Endodermal cell (in vitro differentiated cells): Measurements from ENCODE around the gene DSCAML1. TPM values are rescaled to one million over a fixed set of nuclear protein-coding genes. Genes with fewer than 3 reads are reported as not detected.

Experiments used
- DNase-seq: peaks from one replicate; pipeline ENCODE4 v3.0.0-alpha.2; 2017
- H3K27ac ChIP-seq: 2 replicates; pipeline ENCODE4 v1.5.1; 2013; ENCODE audit warnings: mild to moderate bottlenecking, low read depth, low read length, moderate library complexity
- H3K27me3 ChIP-seq: 2 replicates; pipeline ENCODE4 v1.6.1; 2013; ENCODE audit warnings: mild to moderate bottlenecking, low read length, moderate library complexity; ENCODE audit not compliant: insufficient read depth, control insufficient read depth, poor library complexity, severe bottlenecking
- H3K36me3 ChIP-seq: 2 replicates; pipeline ENCODE4 v1.7.0; 2013; ENCODE audit warnings: mild to moderate bottlenecking, low read length, moderate library complexity; ENCODE audit not compliant: control insufficient read depth, insufficient read depth
- H3K4me1 ChIP-seq: one replicate; pipeline ENCODE4 v1.7.0; 2013; ENCODE audit warnings: low read length; ENCODE audit not compliant: control insufficient read depth, insufficient read depth
- H3K4me3 ChIP-seq: 2 replicates; pipeline ENCODE4 v1.5.1; 2013; ENCODE audit warnings: mild to moderate bottlenecking, low read length, moderate library complexity
- H3K9ac ChIP-seq: 2 replicates; pipeline ENCODE4 v1.6.1; 2013; ENCODE audit warnings: mild to moderate bottlenecking, low read length, moderate library complexity; ENCODE audit not compliant: poor library complexity, severe bottlenecking; ENCODE audit errors: extremely low read depth
- H3K9me3 ChIP-seq: 2 replicates; pipeline ENCODE4 v1.6.1; 2013; ENCODE audit warnings: mild to moderate bottlenecking, low read length, moderate library complexity; ENCODE audit not compliant: control insufficient read depth
- H3K27ac Mint-ChIP-seq: 2 replicates; pipeline ENCODE4 v1.8.0; 2020; ENCODE audit warnings: mixed read lengths
- H3K27me3 Mint-ChIP-seq: 2 replicates; pipeline ENCODE4 v1.8.0; 2021; ENCODE audit warnings: mild to moderate bottlenecking, mixed read lengths; ENCODE audit not compliant: insufficient read depth
- H3K36me3 Mint-ChIP-seq: 2 replicates; pipeline ENCODE4 v1.8.0; 2020; ENCODE audit warnings: low read depth, mixed read lengths
- H3K4me1 Mint-ChIP-seq: 2 replicates; pipeline ENCODE4 v1.8.0; 2020; ENCODE audit warnings: mixed read lengths
- H3K4me3 Mint-ChIP-seq: 2 replicates; pipeline ENCODE4 v1.8.0; 2020; ENCODE audit warnings: mild to moderate bottlenecking, moderate library complexity, mixed read lengths
- H3K9me3 Mint-ChIP-seq: 2 replicates; pipeline ENCODE4 v1.8.0; 2020; ENCODE audit warnings: mild to moderate bottlenecking, mixed read lengths
- WGBS, 2 experiments: methylation state at CpG; one replicate each; pipeline versions ENCODE4 v1.1.5 to v1.1.7; 2013; ENCODE audit warnings: missing lambda C conversion rate in 2 of 2, mixed read lengths in 1 of 2; ENCODE audit not compliant: insufficient coverage in 1 of 2, insufficient read length in 1 of 2; 5-methylcytosine and 5-hydroxymethylcytosine counted together
- total RNA-seq, 2 donors: library from RNA; stranded (reverse); fragmentation: NEBNext Ultra II Directional in 1 of 2; extraction: Animal tissue kit (Norgen Biotek cat#: 25700) in 1 of 2; gene quantifications; 2 replicates in 1 of 2; 3 replicates in 1 of 2; pipeline ENCODE4 v1.2.1, GENCODE V29; 2021
- TF ChIP-seq, protein P1 (sequence below): fragments of 200-600 bp; sonication (generic); conservative IDR thresholded peaks from 2 replicates; pipeline ENCODE4 v1.5.0; 2021; ENCODE audit warnings: antibody characterized with exemption, mild to moderate bottlenecking

DSCAML1 gene
- total RNA-seq, 2 donors from 2014 or later = 5.6 to 10.9 TPM

DNA sequence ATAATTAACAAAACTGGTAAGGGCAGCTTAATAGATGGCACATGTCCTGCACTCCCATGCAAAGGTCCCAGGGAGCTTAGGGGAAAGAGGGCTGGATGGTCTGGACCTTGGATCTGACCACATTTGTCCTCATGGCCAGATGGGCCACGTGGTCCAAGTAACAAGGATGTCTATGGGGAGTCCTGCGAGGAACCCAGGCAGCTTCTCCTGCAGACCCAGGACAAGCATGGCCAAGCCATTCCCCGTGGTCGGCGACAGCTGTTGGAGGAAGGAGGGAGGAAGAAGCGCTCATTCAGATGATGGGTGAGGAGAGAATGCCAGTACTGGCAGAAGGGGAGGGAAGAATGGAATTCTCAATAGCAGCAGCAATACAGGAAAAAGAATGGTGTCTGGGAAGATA lies 109.2 kb downstream of the DSCAML1 start:
- Histone ChIP-seq H3K36me3 (no peaks in the 10 kb centered on the region), H3K4me1 (no peaks in the 10 kb centered on the region), H3K9ac (no peak overlapping the region), H3K4me3 (no peak overlapping the region), H3K9me3 (no peaks in the 10 kb centered on the region), H3K27ac (no peak overlapping the region), H3K27me3 (no peaks in the 10 kb centered on the region)
- H3K36me3 Mint-ChIP-seq = no peaks in the 10 kb centered on the region
- H3K4me3 Mint-ChIP-seq = no peak overlapping the region
- H3K4me1 Mint-ChIP-seq = peaks cover 7% of the 10 kb centered on the region
- H3K27me3 Mint-ChIP-seq = peaks cover 6% of the 10 kb centered on the region
- H3K27ac Mint-ChIP-seq = no peak overlapping the region
- H3K9me3 Mint-ChIP-seq = no peaks in the 10 kb centered on the region
- DNase-seq = no peak
- WGBS, 2 experiments = 91 to 94% methylated on average over 3 to 6 of the region's 6 CpGs
- TF ChIP-seq, protein P1, sequence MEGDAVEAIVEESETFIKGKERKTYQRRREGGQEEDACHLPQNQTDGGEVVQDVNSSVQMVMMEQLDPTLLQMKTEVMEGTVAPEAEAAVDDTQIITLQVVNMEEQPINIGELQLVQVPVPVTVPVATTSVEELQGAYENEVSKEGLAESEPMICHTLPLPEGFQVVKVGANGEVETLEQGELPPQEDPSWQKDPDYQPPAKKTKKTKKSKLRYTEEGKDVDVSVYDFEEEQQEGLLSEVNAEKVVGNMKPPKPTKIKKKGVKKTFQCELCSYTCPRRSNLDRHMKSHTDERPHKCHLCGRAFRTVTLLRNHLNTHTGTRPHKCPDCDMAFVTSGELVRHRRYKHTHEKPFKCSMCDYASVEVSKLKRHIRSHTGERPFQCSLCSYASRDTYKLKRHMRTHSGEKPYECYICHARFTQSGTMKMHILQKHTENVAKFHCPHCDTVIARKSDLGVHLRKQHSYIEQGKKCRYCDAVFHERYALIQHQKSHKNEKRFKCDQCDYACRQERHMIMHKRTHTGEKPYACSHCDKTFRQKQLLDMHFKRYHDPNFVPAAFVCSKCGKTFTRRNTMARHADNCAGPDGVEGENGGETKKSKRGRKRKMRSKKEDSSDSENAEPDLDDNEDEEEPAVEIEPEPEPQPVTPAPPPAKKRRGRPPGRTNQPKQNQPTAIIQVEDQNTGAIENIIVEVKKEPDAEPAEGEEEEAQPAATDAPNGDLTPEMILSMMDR = no peak

DNA sequence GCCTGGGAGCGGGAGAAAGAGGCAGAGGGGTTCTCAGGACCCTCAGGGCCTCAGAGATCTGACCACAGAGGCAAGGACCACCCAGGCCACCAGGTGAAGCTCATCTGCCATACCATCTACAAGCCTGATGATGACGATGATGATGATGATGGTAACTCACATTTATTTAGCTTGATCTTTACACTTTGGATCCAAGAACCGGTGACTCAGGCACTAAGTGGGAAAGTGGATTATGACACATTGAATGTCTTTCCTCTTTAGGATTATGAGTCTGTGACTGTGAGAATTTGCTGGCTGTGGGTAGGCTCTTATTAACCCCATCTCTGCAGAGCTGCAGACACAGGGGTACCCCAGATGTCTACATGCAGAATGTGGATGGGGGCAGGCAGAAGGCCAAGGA lies 110.3 kb downstream of the DSCAML1 start:
- Mint-ChIP-seq H3K9me3 (no peaks in the 10 kb centered on the region), H3K27me3 (peaks cover 11% of the 10 kb centered on the region), H3K27ac (no peak overlapping the region), H3K4me1 (peaks cover 14% of the 10 kb centered on the region), H3K4me3 (no peak overlapping the region), H3K36me3 (no peaks in the 10 kb centered on the region)
- no peaks in the 10 kb centered on the region for H3K9me3 ChIP-seq
- H3K27me3 ChIP-seq = no peaks in the 10 kb centered on the region
- H3K36me3 ChIP-seq = no peaks in the 10 kb centered on the region
- no peak overlapping the region for H3K9ac ChIP-seq
- H3K27ac ChIP-seq = no peak overlapping the region
- 67 to 79% methylated on average over 2 to 3 of the region's 3 CpGs for WGBS, 2 experiments
- peaks cover 8% of the 10 kb centered on the region for H3K4me1 ChIP-seq
- DNase-seq = no peak
- TF ChIP-seq, protein P1 = no peak
- no peak overlapping the region for H3K4me3 ChIP-seq

DNA sequence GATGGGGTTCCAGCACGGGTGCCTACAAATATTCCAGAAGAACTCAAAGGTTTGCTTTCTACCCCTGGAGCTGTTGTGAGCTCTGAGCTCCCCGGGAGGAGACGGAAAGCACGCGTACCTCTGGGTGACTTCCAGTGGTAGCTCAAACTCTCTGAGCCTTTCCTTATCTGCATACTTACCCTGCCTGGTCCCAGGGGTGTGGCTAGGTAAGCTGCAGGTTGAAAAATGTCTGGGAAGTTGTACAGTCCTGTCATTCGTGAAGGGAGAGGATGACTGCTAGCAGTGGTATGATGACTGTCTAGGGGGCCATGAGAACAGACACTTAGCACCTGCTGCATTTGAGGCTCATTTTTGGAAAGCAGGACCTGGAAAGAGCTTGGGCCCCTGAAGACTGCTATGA lies 111.5 kb downstream of the DSCAML1 start:
- no peaks in the 10 kb centered on the region for H3K9me3 Mint-ChIP-seq
- Histone ChIP-seq H3K4me1 (peaks cover 10% of the 10 kb centered on the region), H3K9me3 (no peaks in the 10 kb centered on the region), H3K9ac (no peak overlapping the region), H3K4me3 (no peak overlapping the region), H3K27me3 (no peaks in the 10 kb centered on the region), H3K36me3 (no peaks in the 10 kb centered on the region), H3K27ac (no peak overlapping the region)
- peaks cover 24% of the 10 kb centered on the region for H3K4me1 Mint-ChIP-seq
- TF ChIP-seq, protein P1 = no peak
- no peak overlapping the region for H3K4me3 Mint-ChIP-seq
- H3K36me3 Mint-ChIP-seq = no peaks in the 10 kb centered on the region
- 92 to 98% methylated on average over 6 of the region's 6 CpGs for WGBS, 2 experiments
- peaks cover 11% of the 10 kb centered on the region for H3K27me3 Mint-ChIP-seq
- no peak for DNase-seq
- no peak overlapping the region for H3K27ac Mint-ChIP-seq
